ENCODE data around the gene SANBR.

SANBR gene

GRCh38 chr2:61065714-61066709 lies at the start of gene SANBR:
Gene SANBR, plus strand, starts transcription at chr2:61065871. Its CDS starts 4,480 bp downstream, at chr2:61070351.
- peak; percentile 75 to 82 for DNase-seq (ENCODE audit: low read depth in 2 of 2)
- H3K4me3 ChIP-seq (replicated peaks in 1 of 2; ENCODE audit: low read depth in 2 of 2, low read length in 2 of 2) = peak within 1 kb of the TSS; percentile 60 to 81
- TF ChIP-seq CTCF (IDR thresholded peaks at IDR 0.05; ENCODE audit: low read depth, low read length) = no peak

GRCh38 chr2:61015976-61016375 lies 49.7 kb upstream of the SANBR start:
- no peak overlapping the region for H3K4me3 ChIP-seq (replicated peaks in 1 of 2; ENCODE audit: low read depth in 2 of 2, low read length in 2 of 2)
- DNase-seq (ENCODE audit: low read depth in 2 of 2) = no peak
- TF ChIP-seq CTCF (IDR thresholded peaks at IDR 0.05; ENCODE audit: low read depth, low read length) = no peak

- H3K4me3 ChIP-seq (replicated peaks in 1 of 2; ENCODE audit: low read depth in 2 of 2, low read length in 2 of 2) = peak overlapping the region; percentile 88 to 89
- no peak for TF ChIP-seq CTCF (IDR thresholded peaks at IDR 0.05; ENCODE audit: low read depth, low read length)
- DNase-seq (ENCODE audit: low read depth in 2 of 2) = no peak
Measured at GRCh38 chr2:61016392-61017002, 49.2 kb upstream of the SANBR start.

- no peak for TF ChIP-seq CTCF (IDR thresholded peaks at IDR 0.05; ENCODE audit: low read depth, low read length)
- peak; percentile 66 to 83 for DNase-seq (ENCODE audit: low read depth in 2 of 2)
- H3K4me3 ChIP-seq (replicated peaks in 1 of 2; ENCODE audit: low read depth in 2 of 2, low read length in 2 of 2) = peak overlapping the region; percentile 88 to 89
Measured at GRCh38 chr2:61017003-61017555, 48.6 kb upstream of the SANBR start.

GRCh38 chr2:61017556-61018317 lies 47.9 kb upstream of the SANBR start, which contains the start of the genes PEX13 and PUS10:
Gene PEX13, plus strand, starts transcription at chr2:61017720. Its CDS starts 40 bp downstream, at chr2:61017760.
Gene PUS10, minus strand, starts transcription at chr2:61018255. Its CDS starts 6,365 bp downstream, at chr2:61011890.
- peak; percentile 68 to 80 for DNase-seq (ENCODE audit: low read depth in 2 of 2)
- no peak for TF ChIP-seq CTCF (IDR thresholded peaks at IDR 0.05; ENCODE audit: low read depth, low read length)
- peak within 1 kb of the TSS; percentile 88 to 89 for H3K4me3 ChIP-seq (replicated peaks in 1 of 2; ENCODE audit: low read depth in 2 of 2, low read length in 2 of 2)

- TF ChIP-seq CTCF (IDR thresholded peaks at IDR 0.05; ENCODE audit: low read depth, low read length) = no peak
- peak; percentile 68 to 73 for DNase-seq (ENCODE audit: low read depth in 2 of 2)
Measured at GRCh38 chr2:61018318-61018755, 47.3 kb upstream of the SANBR start.

More at GRCh38 chr2:61018318-61018755, 47.3 kb upstream of the SANBR start:
- peak overlapping the region; percentile 88 to 89 for H3K4me3 ChIP-seq (replicated peaks in 1 of 2; ENCODE audit: low read depth in 2 of 2, low read length in 2 of 2)

Data from cardiac fibroblast (primary cell).